ENCODE results near the gene NTM.

- TF ChIP-seq CBX5 (IDR thresholded peaks at IDR 0.05; ENCODE audit: low read depth, low read length) (no peak), GABPA (IDR thresholded peaks at IDR 0.05; ENCODE audit: borderline replicate concordance, insufficient read depth, low read length) (no peak), RFX5 (IDR thresholded peaks at IDR 0.05; ENCODE audit: borderline replicate concordance, low read depth, low read length) (no peak), CEBPB (IDR thresholded peaks at IDR 0.05; ENCODE audit: low read depth, low read length) (no peak)
These were observed 976.2 kb downstream of the NTM start for GRCh38 chr11:132346558-132347148.
